Lower leg skin (tissue), 4 donors: ENCODE data around the gene LPCAT3. TPM values are rescaled to one million over a fixed set of nuclear protein-coding genes. Genes with fewer than 3 reads are reported as not detected.

Source experiments
- DNase-seq, 2 donors: peaks; one replicate each; pipeline ENCODE4 v3.0.0-alpha.2; 2019; ENCODE audit warnings: low spot score in 2 of 2
- H3K4me3 ChIP-seq: fragments of 200-600 bp; sonication (generic); 2 replicates; pipeline ENCODE4 v1.5.1; 2017; ENCODE audit warnings: mild to moderate bottlenecking, low read depth; ENCODE audit not compliant: poor library complexity, severe bottlenecking
- POLR2A ChIP-seq, 2 donors: fragments of 450-650 bp; IDR thresholded peaks; one replicate each; pipeline ENCODE4 v1.6.1; 2016 to 2017; ENCODE audit warnings: antibody characterized with exemption in 2 of 2, mild to moderate bottlenecking in 1 of 2, moderate library complexity in 1 of 2
- WGBS, 2 donors: methylation state at CpG; one replicate each; pipeline ENCODE4 v1.1.5; 2018; 5-methylcytosine and 5-hydroxymethylcytosine counted together
- intact Hi-C: fragments of 100-400 bp; cut with DNase I; formaldehyde crosslinking; loops from one replicate; pipeline ENCODE4 v1.15.0; 2023; ENCODE audit warnings: low total_unique reads
- total RNA-seq, 4 donors: library from RNA; depleted of rRNA; stranded (reverse); fragments of >200 nt; gene quantifications; one replicate each; pipeline ENCODE4 v1.1.0, GENCODE V29; 2016
- TF ChIP-seq, protein P1 (sequence below), 3 donors: fragments of 450-650 bp; IDR thresholded peaks; one replicate each; pipeline ENCODE4 v1.5.1; 2016; ENCODE audit warnings: antibody characterized with exemption in 3 of 3, mild to moderate bottlenecking in 3 of 3, moderate library complexity in 2 of 3

Gene LPCAT3
- total RNA-seq, 4 donors from 2014 or later = 29.6 to 51.2 (median 48.4) TPM

DNA sequence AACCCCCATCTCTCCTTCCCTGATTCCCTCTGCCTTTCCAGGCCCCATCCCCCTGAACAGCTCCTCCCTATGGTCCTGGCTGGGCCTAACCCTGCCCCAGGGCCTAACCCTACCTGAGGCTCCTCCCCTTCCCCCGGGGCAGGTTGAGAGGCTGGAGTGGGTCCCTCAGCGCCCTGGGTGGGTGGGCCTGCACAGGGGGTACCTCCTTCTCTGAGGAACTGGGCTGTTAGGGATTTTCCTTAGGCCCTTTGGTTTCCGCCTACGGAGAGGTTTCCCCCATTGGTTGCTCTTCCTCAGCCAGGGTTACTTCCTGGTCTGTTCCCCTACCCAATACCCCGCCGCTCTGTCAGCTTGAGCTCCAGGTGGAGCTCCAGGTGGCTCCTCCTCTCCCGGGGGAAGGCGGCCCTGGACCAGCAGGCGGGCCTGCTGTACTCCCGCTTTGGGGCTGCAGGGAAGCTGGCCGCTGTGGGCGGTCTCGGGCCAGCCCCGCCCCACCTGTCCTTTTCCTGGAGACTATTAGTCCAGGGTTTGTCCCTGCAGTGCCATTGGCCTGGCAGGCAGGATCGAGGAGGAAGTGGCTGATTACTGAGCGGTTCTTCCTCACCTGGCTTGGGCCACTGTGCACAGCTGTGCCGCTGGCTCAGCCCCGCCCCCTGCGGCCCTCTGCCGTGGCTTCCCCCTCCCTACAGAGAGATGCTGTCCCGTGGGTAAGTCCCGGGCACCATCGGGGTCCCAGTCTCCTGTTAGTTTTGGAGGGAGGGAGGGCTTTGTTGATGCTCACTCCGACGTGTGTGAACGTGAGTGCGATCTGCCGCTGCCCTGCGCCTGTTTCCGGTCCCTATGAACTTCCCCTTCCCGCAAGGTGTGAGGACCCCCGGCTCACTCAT, 72.0 kb downstream of the LPCAT3 start:
- DNase-seq = peak in 1 of 2 donors; percentile 92
- intact Hi-C loops = no loop called here
- no peak overlapping the region for H3K4me3 ChIP-seq
- 23 to 35% methylated on average over 22 to 26 of the region's 32 CpGs for WGBS, 2 donors
- TF ChIP-seq POLR2A (IDR thresholded peaks at IDR 0.05) = no peak

DNA sequence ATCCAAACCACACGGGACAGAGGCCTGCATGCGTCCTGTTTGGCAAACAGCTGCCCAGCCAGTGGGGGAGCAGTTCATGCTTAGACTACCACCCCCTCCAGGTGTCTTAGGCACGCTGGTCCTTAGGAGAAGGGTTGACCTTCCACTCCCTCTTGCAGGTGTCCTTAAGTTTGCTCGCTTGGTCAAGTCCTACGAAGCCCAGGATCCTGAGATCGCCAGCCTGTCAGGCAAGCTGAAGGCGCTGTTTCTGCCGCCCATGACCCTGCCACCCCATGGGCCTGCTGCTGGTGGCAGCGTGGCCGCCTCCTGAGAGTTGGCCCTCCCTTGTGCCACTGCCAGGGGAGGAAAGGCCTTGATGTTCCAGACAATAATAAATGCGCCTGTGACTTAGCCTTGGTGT, 72.7 kb downstream of the LPCAT3 start:
- TF ChIP-seq, protein P1, sequence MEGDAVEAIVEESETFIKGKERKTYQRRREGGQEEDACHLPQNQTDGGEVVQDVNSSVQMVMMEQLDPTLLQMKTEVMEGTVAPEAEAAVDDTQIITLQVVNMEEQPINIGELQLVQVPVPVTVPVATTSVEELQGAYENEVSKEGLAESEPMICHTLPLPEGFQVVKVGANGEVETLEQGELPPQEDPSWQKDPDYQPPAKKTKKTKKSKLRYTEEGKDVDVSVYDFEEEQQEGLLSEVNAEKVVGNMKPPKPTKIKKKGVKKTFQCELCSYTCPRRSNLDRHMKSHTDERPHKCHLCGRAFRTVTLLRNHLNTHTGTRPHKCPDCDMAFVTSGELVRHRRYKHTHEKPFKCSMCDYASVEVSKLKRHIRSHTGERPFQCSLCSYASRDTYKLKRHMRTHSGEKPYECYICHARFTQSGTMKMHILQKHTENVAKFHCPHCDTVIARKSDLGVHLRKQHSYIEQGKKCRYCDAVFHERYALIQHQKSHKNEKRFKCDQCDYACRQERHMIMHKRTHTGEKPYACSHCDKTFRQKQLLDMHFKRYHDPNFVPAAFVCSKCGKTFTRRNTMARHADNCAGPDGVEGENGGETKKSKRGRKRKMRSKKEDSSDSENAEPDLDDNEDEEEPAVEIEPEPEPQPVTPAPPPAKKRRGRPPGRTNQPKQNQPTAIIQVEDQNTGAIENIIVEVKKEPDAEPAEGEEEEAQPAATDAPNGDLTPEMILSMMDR (IDR thresholded peaks at IDR 0.05) = no peak
- TF ChIP-seq POLR2A (IDR thresholded peaks at IDR 0.05) = no peak
- intact Hi-C loops = no loop called here
- no peak for DNase-seq
- WGBS, 2 donors = 61 to 80% methylated on average over 9 to 11 of the region's 11 CpGs
- H3K4me3 ChIP-seq = no peak overlapping the region

- 2 to 4% methylated on average over 30 to 46 of the region's 48 CpGs for WGBS, 2 donors
- no peak for TF ChIP-seq POLR2A (IDR thresholded peaks at IDR 0.05)
- TF ChIP-seq, protein P1 (IDR thresholded peaks at IDR 0.05) = peak in 1 of 3 donors; percentile 72
- intact Hi-C loops = no loop called here
- peak; percentile 93 to 99 for DNase-seq
- H3K4me3 ChIP-seq = peak overlapping the region; percentile 64
Measured at GRCh38 chr12:6944381-6945186, 73.7 kb downstream of the LPCAT3 start.

DNA sequence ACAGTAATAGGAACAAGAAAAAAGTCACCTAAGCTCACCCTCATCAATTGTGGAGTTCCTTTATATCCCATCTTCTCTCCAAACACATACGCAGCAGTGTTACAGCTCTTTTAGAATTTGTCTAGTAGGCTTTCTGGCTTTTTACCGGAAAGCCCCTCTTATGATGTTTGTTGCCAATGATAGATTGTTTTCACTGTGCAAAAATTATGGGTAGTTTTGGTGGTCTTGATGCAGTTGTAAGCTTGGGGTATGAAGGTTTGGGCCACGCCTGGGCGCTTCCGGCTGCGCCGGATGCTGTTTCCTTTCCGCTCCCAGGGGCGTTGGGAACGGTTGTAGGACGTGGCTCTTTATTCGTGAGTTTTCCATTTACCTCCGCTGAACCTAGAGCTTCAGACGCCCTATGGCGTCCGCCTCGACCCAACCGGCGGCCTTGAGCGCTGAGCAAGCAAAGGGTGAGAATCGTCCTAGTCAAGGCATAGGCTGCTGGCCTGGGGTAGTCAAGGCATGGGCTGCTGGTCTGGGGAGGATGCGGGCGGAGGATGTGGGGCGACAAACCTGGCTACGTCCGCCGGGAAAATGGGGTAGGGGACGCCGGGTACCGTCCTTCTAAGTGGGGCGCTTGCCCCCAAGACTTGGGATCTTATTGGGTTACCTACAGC, 74.4 kb downstream of the LPCAT3 start, which contains the start of the genes C12orf57 and RNU7-1:
Gene C12orf57 (plus strand): TSS at position 301 of the 659 bp plus-strand sequence. CDS start 100 bp downstream, at position 401.
Gene RNU7-1 (plus strand): TSS at position 95 of the 659 bp plus-strand sequence.
- H3K4me3 ChIP-seq = peak within 1 kb of the TSS; percentile 64
- peak in 1 of 2 donors; percentile 94 for DNase-seq
- 0 to 1% methylated on average over 27 to 31 of the region's 31 CpGs for WGBS, 2 donors
- intact Hi-C loops = no loop called here
- TF ChIP-seq, protein P1 (IDR thresholded peaks at IDR 0.05) = no peak
- peak in 1 of 2 donors; percentile 68 for TF ChIP-seq POLR2A (IDR thresholded peaks at IDR 0.05)

- DNase-seq = peak; percentile 92 to 96
- no peak for TF ChIP-seq POLR2A (IDR thresholded peaks at IDR 0.05)
- TF ChIP-seq, protein P1 (IDR thresholded peaks at IDR 0.05) = no peak
- intact Hi-C loops = no loop called here
- WGBS, 2 donors = 1% methylated on average over 13 of the region's 13 CpGs
- no peak overlapping the region for H3K4me3 ChIP-seq
Measured at GRCh38 chr12:6943389-6943721, 74.9 kb downstream of the LPCAT3 start.
